ENCODE data around the gene ITFG2. TPM values are rescaled to one million over a fixed set of nuclear protein-coding genes. Genes with fewer than 3 reads are reported as not detected.

Gene ITFG2
- total and polyA plus RNA-seq, 9 of the 15 experiments (the other 6 are each of a cell fraction or from before 2014, with no cell fraction given) = 15.0 to 22.8 (median 19.4) TPM

DNA sequence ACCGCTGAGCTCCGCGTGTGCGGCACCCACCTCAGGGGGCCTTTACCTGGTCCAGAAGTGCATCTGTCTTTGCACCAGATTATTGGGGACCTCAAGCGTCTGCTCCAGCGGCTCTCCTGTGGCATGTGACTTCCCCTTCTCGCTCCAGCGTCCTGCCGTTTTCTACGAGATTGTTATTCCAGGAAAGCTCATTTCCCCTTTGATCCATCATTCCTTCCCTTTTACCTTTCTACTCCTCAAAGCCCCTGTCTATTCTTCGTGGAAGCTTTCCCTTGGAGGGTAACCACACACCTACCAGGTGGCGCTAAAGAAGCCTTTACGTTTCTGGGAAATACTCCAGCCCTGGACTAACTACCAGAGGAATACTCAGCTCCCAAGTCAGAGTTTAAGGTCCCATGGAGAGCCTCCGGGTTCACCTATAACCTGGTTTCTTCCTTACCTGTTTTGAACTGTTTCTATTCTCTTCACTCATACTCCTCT, 16.2 kb upstream of the ITFG2 start (continued):
- TF ChIP-seq, protein P1, sequence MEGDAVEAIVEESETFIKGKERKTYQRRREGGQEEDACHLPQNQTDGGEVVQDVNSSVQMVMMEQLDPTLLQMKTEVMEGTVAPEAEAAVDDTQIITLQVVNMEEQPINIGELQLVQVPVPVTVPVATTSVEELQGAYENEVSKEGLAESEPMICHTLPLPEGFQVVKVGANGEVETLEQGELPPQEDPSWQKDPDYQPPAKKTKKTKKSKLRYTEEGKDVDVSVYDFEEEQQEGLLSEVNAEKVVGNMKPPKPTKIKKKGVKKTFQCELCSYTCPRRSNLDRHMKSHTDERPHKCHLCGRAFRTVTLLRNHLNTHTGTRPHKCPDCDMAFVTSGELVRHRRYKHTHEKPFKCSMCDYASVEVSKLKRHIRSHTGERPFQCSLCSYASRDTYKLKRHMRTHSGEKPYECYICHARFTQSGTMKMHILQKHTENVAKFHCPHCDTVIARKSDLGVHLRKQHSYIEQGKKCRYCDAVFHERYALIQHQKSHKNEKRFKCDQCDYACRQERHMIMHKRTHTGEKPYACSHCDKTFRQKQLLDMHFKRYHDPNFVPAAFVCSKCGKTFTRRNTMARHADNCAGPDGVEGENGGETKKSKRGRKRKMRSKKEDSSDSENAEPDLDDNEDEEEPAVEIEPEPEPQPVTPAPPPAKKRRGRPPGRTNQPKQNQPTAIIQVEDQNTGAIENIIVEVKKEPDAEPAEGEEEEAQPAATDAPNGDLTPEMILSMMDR (IDR thresholded peaks at IDR 0.05 in 2 of 3, conservative IDR thresholded peaks at IDR 0.05 in 1 of 3; ENCODE audit: insufficient read depth in 2 of 3, low read depth in 1 of 3, low read length in 3 of 3) = peak in 2 of 3 experiments; percentile 17 to 30; a peak in 3 of 6 replicates
- no peak for TF ChIP-seq RBM22 (IDR thresholded peaks at IDR 0.05; ENCODE audit: low read depth, low read length, poor library complexity, severe bottlenecking)

DNA sequence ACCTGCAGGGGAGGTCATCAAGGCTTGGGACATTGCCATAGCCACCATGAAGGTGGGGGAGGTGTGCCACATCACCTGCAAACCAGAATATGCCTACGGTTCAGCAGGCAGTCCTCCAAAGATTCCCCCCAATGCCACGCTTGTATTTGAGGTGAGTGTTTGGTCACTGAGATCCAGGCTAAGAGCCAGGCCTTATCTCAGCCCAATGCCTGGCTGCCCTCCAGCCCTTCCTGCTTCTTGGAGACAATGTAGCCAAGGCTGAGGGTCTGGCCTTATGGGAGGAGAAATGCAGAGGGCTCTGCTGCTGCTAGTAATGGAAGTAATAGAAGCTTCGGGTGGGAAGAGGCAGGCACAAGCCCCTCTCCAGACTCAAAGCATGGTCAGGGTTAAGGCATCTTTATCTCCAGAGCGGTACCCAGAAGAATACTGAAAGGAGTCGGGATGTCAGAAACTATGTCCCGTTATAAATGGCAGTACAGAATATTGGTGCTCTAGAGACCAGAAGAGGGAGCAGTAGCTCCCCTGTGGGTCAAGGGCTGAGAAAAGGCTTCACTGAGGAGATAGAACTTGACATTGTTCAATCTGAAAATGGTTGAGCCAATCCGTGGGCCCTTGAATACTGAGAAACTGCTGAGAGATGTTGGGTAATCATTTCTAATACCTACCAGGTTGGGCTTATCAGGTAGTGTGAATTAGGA, 14.6 kb upstream of the ITFG2 start:
- H3K4me2 ChIP-seq (ENCODE audit: insufficient read depth, low read length) = no peak overlapping the region
- no peak overlapping the region for H3K9ac ChIP-seq (ENCODE audit: insufficient read depth in 1 of 2, low read depth in 2 of 2, low read length in 2 of 2)
- H4K20me1 ChIP-seq (replicated peaks; ENCODE audit: control insufficient read depth, insufficient read depth, low read length) = peaks cover 20% of the 10 kb centered on the region; the same call in 1 of the 2 replicates
- WGBS (ENCODE audit: insufficient coverage, low coverage, missing lambda C conversion rate) = 92% methylated on average over 5 of the region's 7 CpGs
- FAIRE-seq = no peak
- H3K9me3 ChIP-seq (replicated peaks; ENCODE audit: control insufficient read depth, insufficient read depth, low read depth, low read length) = no peaks in the 10 kb centered on the region
- no peaks in the 10 kb centered on the region for H3K27me3 ChIP-seq (ENCODE audit: control insufficient read depth in 2 of 2, insufficient read depth in 2 of 2, low read length in 2 of 2)
- ATAC-seq = no peak
- no peak overlapping the region for H2AFZ ChIP-seq (ENCODE audit: low read depth, low read length)
- DNase-seq (ENCODE audit: extremely low read depth in 1 of 4, low spot score in 3 of 4) = no peak
- intact Hi-C loops (cut with micrococcal nuclease) (no loop called here), in situ Hi-C loops (cut with MboI) (no loop called here)
- peaks cover 40% of the 10 kb centered on the region for H3K79me2 ChIP-seq (ENCODE audit: control insufficient read depth, insufficient read depth, low read length)
- H3K4me1 ChIP-seq (replicated peaks in 1 of 2; ENCODE audit: control insufficient read depth in 2 of 2, insufficient read depth in 2 of 2, low read length in 2 of 2) = peaks cover 11 to 32% of the 10 kb centered on the region in 2 experiments; a peak in 4 of 5 replicates
- peaks cover 69% of the 10 kb centered on the region for H3K36me3 ChIP-seq (ENCODE audit: control insufficient read depth, insufficient read depth, low read length)
- no peaks in the 10 kb centered on the region for H3K9me1 ChIP-seq (ENCODE audit: control insufficient read depth, insufficient read depth, low read length)
- ChIA-PET CTCF (ENCODE audit: low intra/inter-chr PET ratio) (no interaction called here), POLR2A (no interaction called here)
- BruUV-seq (replicated peaks) = no TSS peak
- TF ChIP-seq, protein P1 (IDR thresholded peaks at IDR 0.05 in 2 of 3, conservative IDR thresholded peaks at IDR 0.05 in 1 of 3; ENCODE audit: insufficient read depth in 2 of 3, low read depth in 1 of 3, low read length in 3 of 3) = peak in 1 of 3 experiments; percentile 14; a peak in 1 of 6 replicates
- TF ChIP-seq ZNF280B (CRISPR knock-in tag; IDR thresholded peaks at IDR 0.05) = no peak
- no peak overlapping the region for H3K27ac ChIP-seq (ENCODE audit: extremely low read depth, low read depth, low read length)
- H3K4me3 ChIP-seq = no peak overlapping the region

Measured in K562 (cell line).